A549 (cell line): Measurements from ENCODE around the gene ANXA3. TPM values are rescaled to one million over a fixed set of nuclear protein-coding genes. Genes with fewer than 3 reads are reported as not detected.

ENCODE experiments used
- ATAC-seq, 2 experiments: fragments of 200-7000 bp in 1 of 2; fragments of >200 bp in 1 of 2; cut with Nextera tagmentation in 1 of 2; cut with Tn5 transposase in 1 of 2; 3 replicates each; pipeline versions ENCODE4 v1.8.0 to v1.9.1; 2018 to 2020; ENCODE audit warnings: mild to moderate bottlenecking in 1 of 2, moderate library complexity in 1 of 2
- CTCF ChIA-PET: fragments of 300-600 bp; sonication (Branson Sonifier 250); formaldehyde crosslinking; extraction: SDS; loops from one replicate; lab custom pipeline; 2021; ENCODE audit warnings: antibody characterized with exemption, inconsistent platforms; lab: Yijun Ruan, JAX
- POLR2A ChIA-PET: fragments of 350-600 bp; formaldehyde crosslinking; extraction: SDS; loops from one replicate; lab custom pipeline; 2021; ENCODE audit warnings: antibody characterized with exemption, inconsistent platforms; lab: Yijun Ruan, JAX
- DNase-seq, 2 experiments: peaks; one replicate each; pipeline versions ENCODE4 v3.0.0 to v3.0.0-alpha.2; 2011 to 2016; ENCODE audit warnings: low read depth in 1 of 2, low spot score in 1 of 2
- FAIRE-seq: peaks from 2 replicates; lab custom pipeline; 2011; peaks lifted over from hg19 to GRCh38; lab: Jason Lieb, UNC
- H3K27ac ChIP-seq, 2 experiments: fragments of >200 bp; sonication (Bioruptor Twin); formaldehyde crosslinking; 3 replicates each; pipeline ENCODE4 v1.5.1; 2016 to 2017
- H3K4me1 ChIP-seq: fragments of >200 bp; sonication (Bioruptor Twin); formaldehyde crosslinking; 3 replicates; pipeline ENCODE4 v1.6.1; 2016
- H3K4me2 ChIP-seq: fragments of >200 bp; sonication (Bioruptor Twin); formaldehyde crosslinking; 3 replicates; pipeline ENCODE4 v1.6.1; 2016
- H3K4me3 ChIP-seq: fragments of >200 bp; sonication (Bioruptor Twin); formaldehyde crosslinking; 3 replicates; pipeline ENCODE4 v1.5.1; 2016
- H3K9me3 ChIP-seq: fragments of >200 bp; sonication (Bioruptor Twin); formaldehyde crosslinking; 3 replicates; pipeline ENCODE4 v1.6.1; 2016
- CBX8 ChIP-seq: fragments of 200-600 bp; sonication (generic); IDR thresholded peaks from 2 replicates; pipeline ENCODE4 v1.6.1; 2016
- CHD2 ChIP-seq: fragments of 150-350 bp; IDR thresholded peaks from 2 replicates; pipeline ENCODE4 v1.6.1; 2014; ENCODE audit warnings: low read length; ENCODE audit not compliant: partially characterized antibody
- ELK1 ChIP-seq: fragments of 150-350 bp; IDR thresholded peaks from 2 replicates; pipeline ENCODE4 v1.6.1; 2014; ENCODE audit warnings: low read depth, mild to moderate bottlenecking, low read length
- EP300 ChIP-seq, 2 experiments: fragments of >200 bp; sonication (Bioruptor Twin); formaldehyde crosslinking; IDR thresholded peaks; 2 replicates in 1 of 2; 3 replicates in 1 of 2; pipeline ENCODE4 v1.6.1; 2016 to 2017
- ESRRA ChIP-seq: fragments of 150-350 bp; IDR thresholded peaks from 2 replicates; pipeline ENCODE4 v1.6.1; 2014; ENCODE audit warnings: mild to moderate bottlenecking, low read length, borderline replicate concordance
- GATA3 ChIP-seq: IDR thresholded peaks from 2 replicates; pipeline ENCODE4 v1.6.1; 2012; ENCODE audit warnings: borderline replicate concordance
- HES2 ChIP-seq: fragments of >200 bp; sonication (Bioruptor Twin); formaldehyde crosslinking; IDR thresholded peaks from 2 replicates; pipeline ENCODE4 v1.6.1; 2016
- HEYL ChIP-seq: fragments of 250-450 bp; sonication (Bioruptor Pico); IDR thresholded peaks from 2 replicates; pipeline ENCODE4 v1.8.0; 2021; ENCODE audit warnings: mild to moderate bottlenecking, moderate library complexity
- HMGXB4 ChIP-seq: fragments of 250-450 bp; sonication (Bioruptor Pico); IDR thresholded peaks from 2 replicates; pipeline ENCODE4 v1.5.0; 2021; ENCODE audit warnings: mild to moderate bottlenecking, moderate library complexity, borderline replicate concordance
- HOXB5 ChIP-seq: fragments of 250-450 bp; sonication (Bioruptor Pico); IDR thresholded peaks from 2 replicates; pipeline ENCODE4 v1.5.0; 2020; ENCODE audit warnings: mild to moderate bottlenecking, moderate library complexity
- JUN ChIP-seq, 2 experiments: fragments of >200 bp; sonication (Bioruptor Twin); formaldehyde crosslinking; IDR thresholded peaks; 2 replicates in 1 of 2; 3 replicates in 1 of 2; pipeline ENCODE4 v1.6.1; 2016 to 2017
- JUNB ChIP-seq: fragments of >200 bp; sonication (Bioruptor Twin); formaldehyde crosslinking; IDR thresholded peaks from 2 replicates; pipeline ENCODE4 v1.6.1; 2016
- KDM5A ChIP-seq: fragments of 200-600 bp; sonication (generic); IDR thresholded peaks from 2 replicates; pipeline ENCODE4 v1.6.1; 2016; ENCODE audit warnings: antibody characterized with exemption, mild to moderate bottlenecking
- MAFK ChIP-seq: fragments of 450-650 bp; IDR thresholded peaks from 2 replicates; pipeline ENCODE4 v1.6.1; 2014; ENCODE audit not compliant: partially characterized antibody
- MAZ ChIP-seq: fragments of 150-350 bp; IDR thresholded peaks from 2 replicates; pipeline ENCODE4 v1.6.1; 2014; ENCODE audit warnings: antibody characterized with exemption, low read depth, low read length, borderline replicate concordance
- NPAS2 ChIP-seq: fragments of 250-450 bp; sonication (Bioruptor Pico); IDR thresholded peaks from 2 replicates; pipeline ENCODE4 v1.8.0; 2022; ENCODE audit warnings: mild to moderate bottlenecking, moderate library complexity, borderline replicate concordance
- NR3C1 ChIP-seq: fragments of >200 bp; sonication (Bioruptor Twin); formaldehyde crosslinking; IDR thresholded peaks from 3 replicates; pipeline ENCODE4 v1.6.1; 2017
- PHF8 ChIP-seq: fragments of 200-600 bp; sonication (generic); IDR thresholded peaks from 2 replicates; pipeline ENCODE4 v1.6.1; 2016; ENCODE audit warnings: low read depth, mild to moderate bottlenecking, antibody characterized with exemption, moderate library complexity, borderline replicate concordance
- POLR2A ChIP-seq: IDR thresholded peaks from 2 replicates; pipeline ENCODE4 v1.6.1; 2012; ENCODE audit warnings: mild to moderate bottlenecking, low read length
- RAD21 ChIP-seq, 2 experiments: fragments of >200 bp in 1 of 2; sonication (Bioruptor Twin) in 1 of 2; formaldehyde crosslinking in 1 of 2; IDR thresholded peaks in 1 of 2; conservative IDR thresholded peaks in 1 of 2; 2 replicates in 1 of 2; 3 replicates in 1 of 2; pipeline ENCODE4 v1.6.1; 2012 to 2018; ENCODE audit warnings: inconsistent platforms in 1 of 2
- RCOR1 ChIP-seq: fragments of 150-350 bp; IDR thresholded peaks from 2 replicates; pipeline ENCODE4 v1.6.1; 2014; ENCODE audit warnings: antibody characterized with exemption, low read length, low read depth
- REST ChIP-seq: fragments of 200-600 bp; sonication (generic); IDR thresholded peaks from 2 replicates; pipeline ENCODE4 v1.6.1; 2016; ENCODE audit warnings: antibody characterized with exemption, mild to moderate bottlenecking, moderate library complexity
- RNF2 ChIP-seq: fragments of 200-600 bp; sonication (generic); IDR thresholded peaks from 2 replicates; pipeline ENCODE4 v1.6.1; 2016; ENCODE audit warnings: low read depth, mild to moderate bottlenecking, antibody characterized with exemption, moderate library complexity, borderline replicate concordance
- TFCP2L1 ChIP-seq: fragments of 250-450 bp; sonication (Bioruptor Pico); IDR thresholded peaks from 2 replicates; pipeline ENCODE4 v1.5.0; 2021; ENCODE audit warnings: mild to moderate bottlenecking
- TP53 ChIP-seq: fragments of 250-450 bp; sonication (Bioruptor Pico); IDR thresholded peaks from 2 replicates; pipeline ENCODE4 v1.5.0; 2021; ENCODE audit warnings: mild to moderate bottlenecking, moderate library complexity
- ZFP36 ChIP-seq: fragments of 450-650 bp; IDR thresholded peaks from 2 replicates; pipeline ENCODE4 v1.6.1; 2014; ENCODE audit warnings: borderline replicate concordance; ENCODE audit not compliant: partially characterized antibody
- ZNF302 ChIP-seq: fragments of 250-450 bp; sonication (Bioruptor Pico); IDR thresholded peaks from 2 replicates; pipeline ENCODE4 v1.9.0; 2021; ENCODE audit warnings: inconsistent platforms, mild to moderate bottlenecking, moderate library complexity
- ZSCAN20 ChIP-seq: fragments of 250-450 bp; sonication (Bioruptor Pico); IDR thresholded peaks from 2 replicates; pipeline ENCODE4 v1.8.0; 2022; ENCODE audit warnings: mild to moderate bottlenecking, moderate library complexity
- WGBS: methylation state at CpG from one replicate; pipeline ENCODE4 v1.1.6; 2017; ENCODE audit errors: missing lambda C conversion rate; 5-methylcytosine and 5-hydroxymethylcytosine counted together
- polyA plus RNA-seq, 4 experiments: library from polyadenylated mRNA; depleted of rRNA in 3 of 4; stranded (reverse); fragments of >200 nt; fragmentation: RNase III in 1 of 4; extraction: RNeasy Plus Mini Kit Qiagen cat#74134 plus additional on column Dnase treatment in 1 of 4; gene quantifications; 2 replicates in 3 of 4; 3 replicates in 1 of 4; pipeline ENCODE4 v1.2.3, GENCODE V29; 2011 to 2017

Gene ANXA3
- polyA plus RNA-seq, 2 of the 4 experiments (the other 2 are of a cell fraction): 126 to 134 TPM

GRCh38 chr4:78638337-78639172 lies 87.0 kb downstream of the ANXA3 start:
- 78% methylated on average over 4 of the region's 4 CpGs for WGBS
- Histone ChIP-seq H3K4me1 (peaks cover 8% of the 10 kb centered on the region; the same call in 1 of the 3 replicates), H3K4me3 (no peak overlapping the region), H3K27ac (no peak overlapping the region), H3K4me2 (no peak overlapping the region), H3K9me3 (no peaks in the 10 kb centered on the region)
- CTCF ChIA-PET: interaction anchor here (0.6 to 1.1 kb wide), 2 partner anchors 73 to 97 kb away, joined by 3 to 4 read pairs; no protein-coding TSS in a partner anchor
- DNase-seq (no peak), ATAC-seq (no peak), FAIRE-seq (no peak)
- TF ChIP-seq ESRRA (no peak), TFCP2L1 (CRISPR knock-in tag) (no peak), ZFP36 (no peak), ZNF302 (CRISPR knock-in tag) (no peak), HMGXB4 (CRISPR knock-in tag) (no peak), TP53 (CRISPR knock-in tag) (no peak), CBX8 (no peak), MAFK (no peak), REST (no peak), POLR2A (no peak), ZSCAN20 (no peak), HOXB5 (CRISPR knock-in tag) (no peak), PHF8 (no peak), ELK1 (no peak), GATA3 (no peak), CHD2 (no peak), JUNB (no peak)
- POLR2A ChIA-PET: no interaction called here

- Histone ChIP-seq H3K4me3 (no peak overlapping the region), H3K4me2 (no peak overlapping the region), H3K4me1 (peaks cover 22% of the 10 kb centered on the region), H3K9me3 (no peaks in the 10 kb centered on the region), H3K27ac (no peak overlapping the region)
- no peak for DNase-seq
- no peak for ATAC-seq
- CTCF ChIA-PET: no interaction called here
- TF ChIP-seq NR3C1 (no peak), NPAS2 (no peak), RCOR1 (no peak), GATA3 (no peak), TFCP2L1 (CRISPR knock-in tag) (no peak), ZSCAN20 (no peak), HEYL (CRISPR knock-in tag) (no peak), ZFP36 (no peak), RAD21 (conservative IDR thresholded peaks at IDR 0.05 in 1 of 2, IDR thresholded peaks at IDR 0.05 in 1 of 2) (no peak), RNF2 (no peak), MAZ (no peak), CHD2 (no peak), HOXB5 (CRISPR knock-in tag) (no peak), HES2 (no peak), KDM5A (no peak), JUN (IDR thresholded peaks at IDR 0.05) (no peak), EP300 (IDR thresholded peaks at IDR 0.05) (no peak), POLR2A (no peak), ESRRA (no peak)
- TF ChIP-seq, all 56 proteins: peak for 0
- no peak for FAIRE-seq
- 54% methylated on average over 1 of the region's 1 CpG for WGBS
- POLR2A ChIA-PET: no interaction called here
These were observed 89.1 kb downstream of the ANXA3 start for GRCh38 chr4:78640714-78641113.
